ENCODE measurements around the gene SMPD1. TPM values are rescaled to one million over a fixed set of nuclear protein-coding genes. Genes with fewer than 3 reads are reported as not detected.

SMPD1 gene
- total and polyA plus RNA-seq, 2 experiments from 2014 or later, result 0.76 to 0.97 TPM

GRCh38 chr11:6415797-6416196 is 25.5 kb downstream of the SMPD1 start (continued):
- no peak for TF ChIP-seq CTCF (conservative IDR thresholded peaks at IDR 0.05; ENCODE audit: low read depth in 2 of 2)
- TF ChIP-seq EZH2phosphoT487 (IDR thresholded peaks at IDR 0.05; ENCODE audit: unreplicated experiment), result no peak
- TF ChIP-seq REST (IDR thresholded peaks at IDR 0.05; ENCODE audit: unreplicated experiment), result no peak
- no peak for TF ChIP-seq CREB1 (CRISPR knock-in tag; IDR thresholded peaks at IDR 0.05; ENCODE audit: low read depth)

GRCh38 chr11:6417907-6418556 is 27.8 kb downstream of the SMPD1 start:
- 0 out of 2 replicates have a peak, but pooled peaks cover 3% of the 10 kb centered on the region for H3K79me2 ChIP-seq (replicated peaks; ENCODE audit: insufficient read depth)
- H3K4me2 ChIP-seq, result peak overlapping the region; percentile 94
- H3K9me2 ChIP-seq (ENCODE audit: insufficient read depth), result no peaks in the 10 kb centered on the region
- no peaks in the 10 kb centered on the region for H3K36me3 ChIP-seq (ENCODE audit: insufficient read depth)
- Mint-ChIP-seq H3K9me3 (no peaks in the 10 kb centered on the region), H3K4me3 (no peak overlapping the region), H3K4me1 (peaks cover 5% of the 10 kb centered on the region; the same call in 2 of the 3 replicates), H3K27me3 (ENCODE audit: insufficient read depth, low read depth, poor library complexity) (peaks cover 9% of the 10 kb centered on the region), H3K36me3 (ENCODE audit: low read depth) (no peaks in the 10 kb centered on the region), H3K27ac (no peak overlapping the region)
- no peaks in the 10 kb centered on the region for H3F3A ChIP-seq (replicated peaks; ENCODE audit: low read depth)
- DNase-seq (ENCODE audit: low spot score), result no peak
- H3K27ac ChIP-seq (ENCODE audit: low read depth), result no peak overlapping the region
- H3K27me3 ChIP-seq (ENCODE audit: insufficient read depth), result peaks cover 23% of the 10 kb centered on the region
- H3K4me3 ChIP-seq, result peak overlapping the region; percentile 96
- no peak overlapping the region for H2AFZ ChIP-seq
- ATAC-seq, result no peak
- H3K4me1 ChIP-seq (ENCODE audit: insufficient read depth), result peaks cover 7% of the 10 kb centered on the region; the same call in 1 of the 2 replicates
- H4K20me1 ChIP-seq (replicated peaks; ENCODE audit: insufficient read depth), result no peaks in the 10 kb centered on the region
- TF ChIP-seq POLR2AphosphoS5 (IDR thresholded peaks at IDR 0.05; ENCODE audit: low read depth) (no peak), ZNF462 (CRISPR knock-in tag; IDR thresholded peaks at IDR 0.05) (no peak), JUNB (IDR thresholded peaks at IDR 0.05; ENCODE audit: unreplicated experiment) (no peak), REST (IDR thresholded peaks at IDR 0.05; ENCODE audit: unreplicated experiment) (no peak)

Data from GM23338 (cell line).